TTC549 (cell line): Measurements from ENCODE around the gene CDH12.

Experiments
- FAIRE-seq: peaks from 2 replicates; lab custom pipeline; 2012; peaks lifted over from hg19 to GRCh38; lab: Jason Lieb, UNC

Gene CDH12

DNA sequence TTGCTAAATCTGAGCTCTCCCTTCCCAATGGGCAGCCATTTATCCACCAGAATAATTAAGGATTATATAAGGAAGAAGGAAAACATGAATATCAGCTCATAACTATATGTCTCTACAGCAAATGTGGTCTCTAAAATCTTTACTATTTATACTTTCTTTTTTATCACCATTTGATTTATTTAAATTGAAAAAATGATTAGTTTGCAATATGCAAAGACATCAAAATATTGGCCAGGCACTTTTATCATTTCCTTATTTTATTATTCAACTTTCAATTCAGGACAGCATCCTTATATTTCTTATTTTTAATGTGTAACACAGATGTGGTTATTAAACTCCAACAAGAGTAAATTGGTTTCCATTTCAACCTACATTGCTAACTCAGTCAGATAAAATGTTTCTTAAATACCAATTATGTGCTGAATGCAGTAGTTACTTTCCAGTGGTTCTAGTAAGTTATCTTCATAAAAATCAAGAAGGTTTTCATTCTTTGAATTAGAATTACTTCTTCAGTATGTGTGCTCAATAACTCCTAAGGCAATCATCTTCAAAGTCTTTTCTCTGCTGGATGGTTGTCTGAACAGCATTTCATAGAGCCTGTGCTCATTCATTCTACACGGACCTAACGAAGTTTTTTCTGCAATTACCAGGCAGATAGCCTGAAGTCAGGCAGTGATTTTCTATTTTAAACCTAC lies 1148.0 kb downstream of the CDH12 start:
- FAIRE-seq: no peak

DNA sequence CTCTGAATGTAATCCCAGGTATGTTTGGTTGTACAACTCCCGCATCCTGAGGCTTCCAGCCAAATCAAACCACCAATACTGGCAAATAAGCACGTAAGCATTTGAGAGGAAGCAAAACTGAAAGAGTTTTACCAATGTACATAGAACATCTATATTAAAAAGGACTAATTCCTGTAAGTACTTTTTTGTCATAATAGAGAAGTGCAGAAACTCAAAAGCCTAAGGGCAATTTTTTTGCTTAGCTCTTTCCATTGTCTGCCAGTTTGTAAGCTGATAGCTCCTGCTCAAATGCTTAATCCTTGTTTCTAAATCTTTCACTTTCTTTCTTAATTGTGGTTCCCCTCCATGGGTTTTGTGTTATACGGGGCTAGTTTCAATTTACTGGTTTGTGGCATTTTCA lies 1151.8 kb downstream of the CDH12 start:
- no peak for FAIRE-seq
